ENCODE measurements around the gene RPL36. TPM values are rescaled to one million over a fixed set of nuclear protein-coding genes. Genes with fewer than 3 reads are reported as not detected.

RPL36 gene
- total RNA-seq, 1 donor from 2014 or later = 943 TPM

DNA sequence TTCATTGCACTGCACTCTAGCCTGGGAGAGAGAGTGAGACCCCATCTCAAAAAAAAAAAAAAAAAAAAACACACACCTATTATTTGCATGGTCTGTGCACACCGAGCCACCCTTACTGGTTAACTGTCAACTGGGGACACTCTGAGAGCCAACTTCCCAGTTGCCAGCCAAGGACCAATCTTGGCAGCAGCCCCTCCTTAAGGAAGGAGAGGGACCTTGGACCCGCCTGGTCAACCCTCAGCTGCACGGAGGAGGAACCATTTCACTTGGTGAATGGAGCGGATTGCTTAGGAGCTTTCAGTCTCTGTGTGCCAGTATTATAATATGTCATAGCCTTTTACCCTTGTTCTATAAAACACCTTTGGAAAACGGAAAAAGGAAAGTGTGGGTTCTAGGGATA is 34.7 kb upstream of the RPL36 start:
- TF ChIP-seq EZH2 (IDR thresholded peaks at IDR 0.05; ENCODE audit: insufficient read depth, low read length) = no peak
- TF ChIP-seq, protein P1, sequence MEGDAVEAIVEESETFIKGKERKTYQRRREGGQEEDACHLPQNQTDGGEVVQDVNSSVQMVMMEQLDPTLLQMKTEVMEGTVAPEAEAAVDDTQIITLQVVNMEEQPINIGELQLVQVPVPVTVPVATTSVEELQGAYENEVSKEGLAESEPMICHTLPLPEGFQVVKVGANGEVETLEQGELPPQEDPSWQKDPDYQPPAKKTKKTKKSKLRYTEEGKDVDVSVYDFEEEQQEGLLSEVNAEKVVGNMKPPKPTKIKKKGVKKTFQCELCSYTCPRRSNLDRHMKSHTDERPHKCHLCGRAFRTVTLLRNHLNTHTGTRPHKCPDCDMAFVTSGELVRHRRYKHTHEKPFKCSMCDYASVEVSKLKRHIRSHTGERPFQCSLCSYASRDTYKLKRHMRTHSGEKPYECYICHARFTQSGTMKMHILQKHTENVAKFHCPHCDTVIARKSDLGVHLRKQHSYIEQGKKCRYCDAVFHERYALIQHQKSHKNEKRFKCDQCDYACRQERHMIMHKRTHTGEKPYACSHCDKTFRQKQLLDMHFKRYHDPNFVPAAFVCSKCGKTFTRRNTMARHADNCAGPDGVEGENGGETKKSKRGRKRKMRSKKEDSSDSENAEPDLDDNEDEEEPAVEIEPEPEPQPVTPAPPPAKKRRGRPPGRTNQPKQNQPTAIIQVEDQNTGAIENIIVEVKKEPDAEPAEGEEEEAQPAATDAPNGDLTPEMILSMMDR (IDR thresholded peaks at IDR 0.05; ENCODE audit: insufficient read depth, low read depth, low read length) = no peak
- no peak overlapping the region for H2AFZ ChIP-seq (ENCODE audit: low read depth, low read length)
- no peak overlapping the region for H3K4me2 ChIP-seq (ENCODE audit: low read length)
- Mint-ChIP-seq H3K4me1 (ENCODE audit: low read depth, unreplicated experiment) (no peaks in the 10 kb centered on the region), H3K27ac (ENCODE audit: unreplicated experiment) (no peak overlapping the region), H3K36me3 (ENCODE audit: low read depth, unreplicated experiment) (peaks cover 28% of the 10 kb centered on the region), H3K4me3 (ENCODE audit: unreplicated experiment) (no peak overlapping the region), H3K9me3 (ENCODE audit: unreplicated experiment) (no peaks in the 10 kb centered on the region), H3K27me3 (ENCODE audit: low read depth, unreplicated experiment) (no peaks in the 10 kb centered on the region)
- no peak overlapping the region for H3K9ac ChIP-seq (ENCODE audit: low read length)
- H3K4me3 ChIP-seq (ENCODE audit: insufficient read depth, low read depth, low read length) = no peak overlapping the region
- peaks cover 53% of the 10 kb centered on the region for H3K36me3 ChIP-seq (ENCODE audit: insufficient read depth, low read length)
- no peak for DNase-seq (ENCODE audit: low read depth)
- H3K79me2 ChIP-seq (ENCODE audit: insufficient read depth, low read length) = no peaks in the 10 kb centered on the region
- H3K27me3 ChIP-seq (ENCODE audit: insufficient read depth, low read length) = no peaks in the 10 kb centered on the region
- no peaks in the 10 kb centered on the region for H3K9me3 ChIP-seq (ENCODE audit: insufficient read depth, low read depth, low read length)
- H3K4me1 ChIP-seq (ENCODE audit: insufficient read depth, low read length) = no peaks in the 10 kb centered on the region
- H4K20me1 ChIP-seq (ENCODE audit: insufficient read depth, low read length) = peaks cover 35% of the 10 kb centered on the region
- no peak overlapping the region for H3K27ac ChIP-seq (ENCODE audit: low read depth, low read length)
- no peak for FAIRE-seq

DNA sequence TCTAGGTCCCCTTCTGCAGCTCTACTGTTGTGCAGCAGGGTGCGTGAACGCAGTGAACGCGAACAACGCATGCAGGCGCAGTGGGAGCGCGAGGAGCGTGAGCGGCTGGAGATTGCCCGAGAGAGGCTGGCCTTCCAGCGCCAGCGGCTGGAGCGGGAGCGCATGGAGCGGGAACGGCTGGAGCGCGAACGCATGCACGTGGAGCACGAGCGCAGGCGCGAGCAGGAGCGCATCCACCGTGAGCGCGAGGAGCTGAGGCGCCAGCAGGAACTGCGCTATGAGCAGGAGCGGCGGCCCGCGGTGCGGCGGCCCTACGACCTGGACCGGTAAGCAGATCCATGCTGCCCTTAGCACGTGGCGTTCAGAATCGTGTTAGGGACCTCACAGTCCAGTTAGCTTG is 28.6 kb upstream of the RPL36 start:
- peaks cover 22% of the 10 kb centered on the region for H3K36me3 Mint-ChIP-seq (ENCODE audit: low read depth, unreplicated experiment)
- no peak overlapping the region for H3K27ac ChIP-seq (ENCODE audit: low read depth, low read length)
- H3K4me3 Mint-ChIP-seq (ENCODE audit: unreplicated experiment) = no peak overlapping the region
- no peak overlapping the region for H3K4me2 ChIP-seq (ENCODE audit: low read length)
- FAIRE-seq (no peak), DNase-seq (ENCODE audit: low read depth) (no peak)
- no peak overlapping the region for H3K9ac ChIP-seq (ENCODE audit: low read length)
- H3K4me1 Mint-ChIP-seq (ENCODE audit: low read depth, unreplicated experiment) = peaks cover 5% of the 10 kb centered on the region
- H3K79me2 ChIP-seq (ENCODE audit: insufficient read depth, low read length) = peaks cover 3% of the 10 kb centered on the region
- TF ChIP-seq, protein P1 (IDR thresholded peaks at IDR 0.05; ENCODE audit: insufficient read depth, low read depth, low read length) = no peak
- TF ChIP-seq EZH2 (IDR thresholded peaks at IDR 0.05; ENCODE audit: insufficient read depth, low read length) = no peak
- H3K27me3 Mint-ChIP-seq (ENCODE audit: low read depth, unreplicated experiment) = no peaks in the 10 kb centered on the region
- H3K9me3 Mint-ChIP-seq (ENCODE audit: unreplicated experiment) = no peaks in the 10 kb centered on the region
- peaks cover 4% of the 10 kb centered on the region for H3K4me1 ChIP-seq (ENCODE audit: insufficient read depth, low read length)
- H4K20me1 ChIP-seq (ENCODE audit: insufficient read depth, low read length) = peaks cover 38% of the 10 kb centered on the region
- H3K27me3 ChIP-seq (ENCODE audit: insufficient read depth, low read length) = no peaks in the 10 kb centered on the region
- H3K36me3 ChIP-seq (ENCODE audit: insufficient read depth, low read length) = peaks cover 47% of the 10 kb centered on the region
- no peak overlapping the region for H3K27ac Mint-ChIP-seq (ENCODE audit: unreplicated experiment)
- H2AFZ ChIP-seq (ENCODE audit: low read depth, low read length) = no peak overlapping the region
- no peaks in the 10 kb centered on the region for H3K9me3 ChIP-seq (ENCODE audit: insufficient read depth, low read depth, low read length)
- H3K4me3 ChIP-seq (ENCODE audit: insufficient read depth, low read depth, low read length) = no peak overlapping the region

DNA sequence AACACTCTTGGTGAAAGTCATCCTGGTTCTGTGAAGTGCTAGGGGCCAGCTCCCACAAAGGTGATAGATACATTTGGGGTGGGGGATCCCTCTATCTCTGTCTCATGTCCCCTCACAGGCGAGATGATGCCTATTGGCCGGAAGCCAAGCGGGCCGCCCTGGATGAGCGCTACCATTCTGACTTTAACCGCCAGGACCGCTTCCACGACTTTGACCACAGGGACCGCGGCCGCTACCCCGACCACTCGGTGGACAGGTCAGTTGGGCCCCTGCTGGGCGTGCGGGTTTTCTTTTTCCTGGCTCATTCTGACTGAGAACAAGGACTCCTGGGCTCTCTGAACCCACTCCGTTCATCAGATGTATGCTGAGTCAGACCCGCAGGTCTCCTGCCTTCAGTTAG is 26.2 kb upstream of the RPL36 start:
- no peak for DNase-seq (ENCODE audit: low read depth)
- Mint-ChIP-seq H3K36me3 (ENCODE audit: low read depth, unreplicated experiment) (peaks cover 26% of the 10 kb centered on the region), H3K27me3 (ENCODE audit: low read depth, unreplicated experiment) (no peaks in the 10 kb centered on the region), H3K9me3 (ENCODE audit: unreplicated experiment) (no peaks in the 10 kb centered on the region), H3K4me3 (ENCODE audit: unreplicated experiment) (no peak overlapping the region), H3K27ac (ENCODE audit: unreplicated experiment) (no peak overlapping the region), H3K4me1 (ENCODE audit: low read depth, unreplicated experiment) (peaks cover 9% of the 10 kb centered on the region)
- Histone ChIP-seq H2AFZ (ENCODE audit: low read depth, low read length) (no peak overlapping the region), H3K9ac (ENCODE audit: low read length) (no peak overlapping the region), H3K27ac (ENCODE audit: low read depth, low read length) (no peak overlapping the region), H3K36me3 (ENCODE audit: insufficient read depth, low read length) (peaks cover 53% of the 10 kb centered on the region), H3K27me3 (ENCODE audit: insufficient read depth, low read length) (no peaks in the 10 kb centered on the region), H4K20me1 (ENCODE audit: insufficient read depth, low read length) (peaks cover 55% of the 10 kb centered on the region), H3K9me3 (ENCODE audit: insufficient read depth, low read depth, low read length) (no peaks in the 10 kb centered on the region), H3K79me2 (ENCODE audit: insufficient read depth, low read length) (peaks cover 8% of the 10 kb centered on the region), H3K4me2 (ENCODE audit: low read length) (no peak overlapping the region), H3K4me1 (ENCODE audit: insufficient read depth, low read length) (peaks cover 4% of the 10 kb centered on the region), H3K4me3 (ENCODE audit: insufficient read depth, low read depth, low read length) (no peak overlapping the region)
- no peak for TF ChIP-seq EZH2 (IDR thresholded peaks at IDR 0.05; ENCODE audit: insufficient read depth, low read length)
- TF ChIP-seq, protein P1 (IDR thresholded peaks at IDR 0.05; ENCODE audit: insufficient read depth, low read depth, low read length) = no peak
- no peak for FAIRE-seq
